AG09319 (cell line): Measurements from ENCODE around the gene GBA2.

ENCODE experiments used
- DNase-seq: peaks from one replicate; pipeline ENCODE4 v3.0.0-alpha.2; 2010; ENCODE audit warnings: low read depth; ENCODE audit errors: extremely low read depth
- CTCF ChIP-seq: IDR thresholded peaks from 2 replicates; pipeline ENCODE4 v1.5.1; 2011; ENCODE audit warnings: low read depth, mild to moderate bottlenecking, inconsistent platforms, low read length, moderate library complexity

Gene GBA2

GRCh38 chr9:35748858-35749514 lies at the start of gene GBA2, which contains the start of gene RGP1:
GBA2 (minus strand) TSS chr9:35749228; CDS start chr9:35748704, 524 bp downstream.
RGP1 (plus strand) TSS chr9:35749287; CDS start chr9:35749756, 469 bp downstream.
- no peak for DNase-seq
- TF ChIP-seq CTCF: no peak

GRCh38 chr9:35797311-35798109 lies 48.5 kb upstream of the GBA2 start:
- DNase-seq: no peak
- TF ChIP-seq CTCF: no peak

GRCh38 chr9:35795695-35796094 lies 46.7 kb upstream of the GBA2 start:
- no peak for TF ChIP-seq CTCF
- no peak for DNase-seq

GRCh38 chr9:35793461-35793860 lies 44.4 kb upstream of the GBA2 start:
- TF ChIP-seq CTCF: no peak
- DNase-seq: no peak

GRCh38 chr9:35792826-35793225 lies 43.8 kb upstream of the GBA2 start:
- no peak for TF ChIP-seq CTCF
- no peak for DNase-seq

- no peak for DNase-seq
- no peak for TF ChIP-seq CTCF
Measured at GRCh38 chr9:35792024-35792813, 43.2 kb upstream of the GBA2 start.
